Breast epithelium (tissue), 4 donors: Measurements from ENCODE around the gene KLHL29. TPM values are rescaled to one million over a fixed set of nuclear protein-coding genes. Genes with fewer than 3 reads are reported as not detected.
"Not testable (repeated sequence)": the region's sequence is repeated elsewhere in the genome, so short reads cannot be mapped to it uniquely, and the experiment has no call there.

Experiments
- DNase-seq, 2 donors: peaks; one replicate each; pipeline ENCODE4 v3.0.0-alpha.2; 2019; ENCODE audit warnings: low spot score in 2 of 2
- H3K27ac ChIP-seq, 2 donors: fragments of 200-600 bp; sonication (generic) in 1 of 2; one replicate each; pipeline ENCODE4 v1.5.1; 2016 to 2019; ENCODE audit warnings: mild to moderate bottlenecking in 1 of 2
- H3K27me3 ChIP-seq, 2 donors: fragments of 200-600 bp; sonication (generic) in 1 of 2; one replicate each; pipeline versions ENCODE4 v1.5.1 to v1.6.0; 2017 to 2019; ENCODE audit warnings: control low read depth in 1 of 2, mild to moderate bottlenecking in 1 of 2
- H3K36me3 ChIP-seq: fragments of 200-600 bp; one replicate; pipeline ENCODE4 v1.5.1; 2019
- H3K4me1 ChIP-seq, 2 donors: fragments of 200-600 bp; sonication (generic); one replicate each; pipeline ENCODE4 v1.5.1; 2016 to 2019; ENCODE audit warnings: control low read depth in 1 of 2
- H3K4me3 ChIP-seq, 3 donors: fragments of 200-600 bp; sonication (generic); 1 replicate in 2 of 3; 2 replicates in 1 of 3; pipeline ENCODE4 v1.5.1; 2016 to 2019; ENCODE audit warnings: mild to moderate bottlenecking in 3 of 3, moderate library complexity in 2 of 3
- H3K9me3 ChIP-seq, 2 donors: fragments of 200-600 bp; sonication (generic) in 1 of 2; one replicate each; pipeline ENCODE4 v1.5.1; 2016 to 2019; ENCODE audit warnings: control low read depth in 1 of 2
- POLR2A ChIP-seq: fragments of 450-650 bp; IDR thresholded peaks from one replicate; pipeline ENCODE4 v1.6.1; 2016; ENCODE audit warnings: antibody characterized with exemption, mild to moderate bottlenecking, moderate library complexity
- POLR2AphosphoS5 ChIP-seq, 3 donors: sonication (generic); formaldehyde crosslinking; IDR thresholded peaks; one replicate each; pipeline ENCODE4 v1.6.1; 2017; ENCODE audit warnings: antibody characterized with exemption in 3 of 3
- intact Hi-C: fragments of 100-400 bp; cut with DNase I; formaldehyde crosslinking; loops from one replicate; pipeline ENCODE4 v1.15.1; 2023; ENCODE audit warnings: low total_unique reads
- total RNA-seq, 3 donors: library from RNA; depleted of rRNA; stranded (reverse); fragments of >200 nt; gene quantifications; one replicate each; pipeline ENCODE4 v1.1.0, GENCODE V29; 2016
- TF ChIP-seq, protein P1 (sequence below), 3 donors: fragments of 450-650 bp; IDR thresholded peaks; one replicate each; pipeline ENCODE4 v1.5.1; 2016 to 2017; ENCODE audit warnings: antibody characterized with exemption in 3 of 3, mild to moderate bottlenecking in 3 of 3, moderate library complexity in 3 of 3

KLHL29 gene
- total RNA-seq, 3 donors from 2014 or later: 4.5 to 20.9 (median 14.7) TPM

- Histone ChIP-seq H3K27ac (no peak overlapping the region), H3K27me3 (peaks cover 4 to 13% of the 10 kb centered on the region in 2 donors), H3K9me3 (no peaks in the 10 kb centered on the region), H3K36me3 (no peaks in the 10 kb centered on the region), H3K4me3 (peak overlapping the region in 2 of 3 donors; percentile 33 to 73), H3K4me1 (no peaks in the 10 kb centered on the region)
- no peak for DNase-seq
- no peak for TF ChIP-seq POLR2AphosphoS5 (IDR thresholded peaks at IDR 0.05)
- TF ChIP-seq, protein P1, sequence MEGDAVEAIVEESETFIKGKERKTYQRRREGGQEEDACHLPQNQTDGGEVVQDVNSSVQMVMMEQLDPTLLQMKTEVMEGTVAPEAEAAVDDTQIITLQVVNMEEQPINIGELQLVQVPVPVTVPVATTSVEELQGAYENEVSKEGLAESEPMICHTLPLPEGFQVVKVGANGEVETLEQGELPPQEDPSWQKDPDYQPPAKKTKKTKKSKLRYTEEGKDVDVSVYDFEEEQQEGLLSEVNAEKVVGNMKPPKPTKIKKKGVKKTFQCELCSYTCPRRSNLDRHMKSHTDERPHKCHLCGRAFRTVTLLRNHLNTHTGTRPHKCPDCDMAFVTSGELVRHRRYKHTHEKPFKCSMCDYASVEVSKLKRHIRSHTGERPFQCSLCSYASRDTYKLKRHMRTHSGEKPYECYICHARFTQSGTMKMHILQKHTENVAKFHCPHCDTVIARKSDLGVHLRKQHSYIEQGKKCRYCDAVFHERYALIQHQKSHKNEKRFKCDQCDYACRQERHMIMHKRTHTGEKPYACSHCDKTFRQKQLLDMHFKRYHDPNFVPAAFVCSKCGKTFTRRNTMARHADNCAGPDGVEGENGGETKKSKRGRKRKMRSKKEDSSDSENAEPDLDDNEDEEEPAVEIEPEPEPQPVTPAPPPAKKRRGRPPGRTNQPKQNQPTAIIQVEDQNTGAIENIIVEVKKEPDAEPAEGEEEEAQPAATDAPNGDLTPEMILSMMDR (IDR thresholded peaks at IDR 0.05): no peak
- TF ChIP-seq POLR2A: no peak
- intact Hi-C loops: no loop called here
Observed at GRCh38 chr2:23387845-23388244, 2.9 kb downstream of the KLHL29 start.

GRCh38 chr2:23388294-23388693, 3.3 kb downstream of the KLHL29 start:
- H3K27ac ChIP-seq: no peak overlapping the region
- H3K4me3 ChIP-seq: no peak overlapping the region
- intact Hi-C loops: no loop called here
- H3K4me1 ChIP-seq: no peaks in the 10 kb centered on the region
- no peak for DNase-seq
- H3K9me3 ChIP-seq: no peaks in the 10 kb centered on the region
- TF ChIP-seq, protein P1 (IDR thresholded peaks at IDR 0.05): no peak
- TF ChIP-seq POLR2A (no peak), POLR2AphosphoS5 (IDR thresholded peaks at IDR 0.05) (no peak)
- no peaks in the 10 kb centered on the region for H3K36me3 ChIP-seq
- H3K27me3 ChIP-seq: peaks cover 4 to 13% of the 10 kb centered on the region in 2 donors

DNA sequence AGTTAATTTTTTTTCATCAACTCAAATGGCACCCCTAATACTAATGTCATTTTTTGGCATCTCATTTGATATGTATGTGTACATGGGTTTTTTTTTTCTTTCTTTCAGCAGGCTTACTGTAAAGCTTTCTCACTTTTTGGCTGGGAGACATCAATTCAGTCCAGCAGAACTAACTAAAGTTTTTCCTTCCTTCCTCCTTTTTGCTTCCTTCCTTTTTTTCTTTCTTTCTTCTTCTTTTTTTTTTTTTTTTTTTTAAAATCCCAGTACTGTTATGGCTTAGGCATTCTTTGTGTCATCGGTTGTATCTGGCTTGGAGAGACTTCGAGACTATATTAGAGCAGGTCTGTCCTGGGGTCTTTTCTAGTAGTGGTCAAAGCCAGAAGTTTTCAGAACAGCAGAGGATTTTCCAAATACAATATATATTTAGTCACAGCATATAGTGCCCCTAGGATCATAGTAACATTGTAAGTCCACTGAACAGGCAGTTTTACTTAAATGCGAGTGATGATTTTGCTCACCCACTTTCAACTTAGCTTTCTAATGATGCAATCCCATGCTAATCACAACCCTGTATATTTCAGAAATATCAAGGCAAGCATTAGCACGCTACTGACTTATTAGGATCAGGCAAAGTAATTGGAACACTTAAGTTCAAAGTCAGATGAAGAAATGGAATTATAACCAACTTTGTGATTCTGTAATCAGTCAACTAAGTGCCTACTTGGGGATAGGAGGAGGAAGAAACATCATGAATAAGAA, 4.0 kb downstream of the KLHL29 start:
- intact Hi-C loops: no loop called here
- TF ChIP-seq, protein P1 (IDR thresholded peaks at IDR 0.05): no peak
- TF ChIP-seq POLR2A (no peak), POLR2AphosphoS5 (IDR thresholded peaks at IDR 0.05) (no peak)
- no peak overlapping the region for H3K4me3 ChIP-seq
- H3K4me1 ChIP-seq: no peaks in the 10 kb centered on the region
- DNase-seq: no peak
- no peaks in the 10 kb centered on the region for H3K36me3 ChIP-seq
- no peaks in the 10 kb centered on the region for H3K9me3 ChIP-seq
- peaks cover 4 to 20% of the 10 kb centered on the region in 2 donors for H3K27me3 ChIP-seq
- no peak overlapping the region for H3K27ac ChIP-seq

- no peak for DNase-seq
- peaks cover 4 to 20% of the 10 kb centered on the region in 2 donors for H3K27me3 ChIP-seq
- no peak overlapping the region for H3K27ac ChIP-seq
- H3K9me3 ChIP-seq: no peaks in the 10 kb centered on the region
- no peak overlapping the region for H3K4me3 ChIP-seq
- intact Hi-C loops: loop anchor here (10.0 kb wide), 1 partner anchor 1875 kb away; no protein-coding TSS in a partner anchor
- H3K36me3 ChIP-seq: no peaks in the 10 kb centered on the region
- H3K4me1 ChIP-seq: no peaks in the 10 kb centered on the region
- TF ChIP-seq POLR2A (no peak), POLR2AphosphoS5 (IDR thresholded peaks at IDR 0.05) (no peak)
- TF ChIP-seq, protein P1 (IDR thresholded peaks at IDR 0.05): no peak
Observed at GRCh38 chr2:23390152-23390551, 5.2 kb downstream of the KLHL29 start.

GRCh38 chr2:23391237-23391736, 6.3 kb downstream of the KLHL29 start:
- not testable (repeated sequence) for H3K9me3 ChIP-seq, H3K4me1 ChIP-seq, H3K27ac ChIP-seq, DNase-seq, H3K4me3 ChIP-seq, H3K36me3 ChIP-seq
- intact Hi-C loops: loop anchor here (10.0 kb wide), 1 partner anchor 1874 kb away; no protein-coding TSS in a partner anchor
- H3K27me3 ChIP-seq: peaks cover 0 to 13% of the 10 kb centered on the region in 2 donors
